ENCODE data around the gene RPRD1B.

RPRD1B gene, protein sequence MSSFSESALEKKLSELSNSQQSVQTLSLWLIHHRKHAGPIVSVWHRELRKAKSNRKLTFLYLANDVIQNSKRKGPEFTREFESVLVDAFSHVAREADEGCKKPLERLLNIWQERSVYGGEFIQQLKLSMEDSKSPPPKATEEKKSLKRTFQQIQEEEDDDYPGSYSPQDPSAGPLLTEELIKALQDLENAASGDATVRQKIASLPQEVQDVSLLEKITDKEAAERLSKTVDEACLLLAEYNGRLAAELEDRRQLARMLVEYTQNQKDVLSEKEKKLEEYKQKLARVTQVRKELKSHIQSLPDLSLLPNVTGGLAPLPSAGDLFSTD
- 29.1 to 34.5 (median 32.9) reads per million in 4 donors for total RNA-seq

DNA sequence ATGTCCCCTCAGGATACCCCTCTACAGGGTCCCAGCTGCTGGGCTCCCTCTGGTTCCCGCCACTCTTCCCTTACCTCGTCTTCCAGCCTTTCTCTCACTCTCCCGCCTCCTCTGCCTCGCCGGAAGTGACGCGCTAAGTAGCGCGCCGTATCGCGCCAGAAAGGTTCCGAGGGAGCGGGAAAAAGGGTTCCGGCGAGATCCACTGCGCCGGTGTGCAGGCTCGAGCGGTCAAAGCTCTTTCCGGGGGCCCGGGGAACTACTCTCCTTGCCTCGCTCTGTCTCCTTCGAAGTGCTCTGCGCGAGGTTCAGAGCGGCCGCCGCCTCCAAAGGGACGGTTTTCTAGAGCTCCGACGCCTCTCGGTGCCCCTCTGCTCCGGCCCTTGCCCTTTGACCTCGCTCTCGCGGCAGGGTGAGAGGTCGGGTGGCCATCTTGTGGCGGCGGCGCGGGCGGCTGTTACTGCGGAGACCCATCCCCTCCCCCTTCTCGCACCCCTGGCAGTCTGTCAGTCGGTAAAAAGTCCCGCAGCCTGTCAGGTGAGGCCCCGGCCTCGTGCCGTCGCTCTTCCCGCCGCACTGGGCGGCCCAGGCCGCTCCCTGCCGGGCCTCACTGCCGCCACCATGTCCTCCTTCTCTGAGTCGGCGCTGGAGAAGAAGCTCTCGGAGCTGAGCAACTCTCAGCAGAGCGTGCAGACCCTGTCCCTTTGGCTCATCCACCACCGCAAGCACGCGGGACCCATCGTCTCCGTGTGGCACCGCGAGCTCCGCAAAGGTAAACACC, at the start of gene RPRD1B, which contains the start of gene TTI1:
Gene RPRD1B, plus strand, starts transcription at position 417 of the 778 bp plus-strand sequence. Its CDS starts 202 bp downstream, at position 619.
Gene TTI1, minus strand, starts transcription at position 127 of the 778 bp plus-strand sequence. CDS start 19,640 bp downstream, outside the sequence.
- peak; percentile 66 to 92 (median 83) for DNase-seq

DNA sequence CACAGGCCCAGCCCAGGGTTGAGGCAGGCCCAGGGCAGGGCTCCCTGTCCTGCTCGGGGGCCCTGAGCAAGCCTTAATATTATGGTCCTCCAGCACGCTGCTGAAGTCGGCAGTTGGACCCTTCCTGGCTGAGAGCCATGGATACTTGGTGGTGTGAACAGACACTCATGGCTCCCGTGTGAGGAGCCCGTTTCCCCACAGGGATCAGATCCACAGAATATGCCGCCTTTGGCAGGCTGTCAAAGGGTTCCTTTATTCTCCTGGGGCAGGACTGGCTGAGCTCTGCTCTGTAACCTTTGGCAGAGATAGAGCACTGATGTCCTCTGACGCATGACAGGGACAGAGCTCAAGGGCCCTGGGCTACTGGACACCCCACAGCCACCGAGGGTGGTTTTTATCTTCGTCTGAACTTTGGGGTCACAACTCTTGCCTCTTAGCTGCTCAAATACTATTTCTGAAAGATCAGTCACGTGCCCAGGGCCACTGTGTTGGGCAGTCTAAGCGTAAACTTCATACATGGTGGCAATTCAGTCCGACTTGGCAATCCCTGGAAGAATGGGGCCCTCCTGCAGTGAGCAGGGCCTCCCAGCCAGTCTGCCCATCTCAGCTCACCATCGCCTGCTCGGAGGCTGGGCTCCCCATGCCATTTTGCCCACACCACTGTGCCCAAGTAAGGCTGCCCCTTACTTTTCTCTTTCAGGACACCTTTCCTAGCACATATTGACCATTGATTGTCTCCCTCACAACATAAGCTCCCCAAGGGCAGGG, 49.3 kb upstream of the RPRD1B start:
- no peak for DNase-seq

DNA sequence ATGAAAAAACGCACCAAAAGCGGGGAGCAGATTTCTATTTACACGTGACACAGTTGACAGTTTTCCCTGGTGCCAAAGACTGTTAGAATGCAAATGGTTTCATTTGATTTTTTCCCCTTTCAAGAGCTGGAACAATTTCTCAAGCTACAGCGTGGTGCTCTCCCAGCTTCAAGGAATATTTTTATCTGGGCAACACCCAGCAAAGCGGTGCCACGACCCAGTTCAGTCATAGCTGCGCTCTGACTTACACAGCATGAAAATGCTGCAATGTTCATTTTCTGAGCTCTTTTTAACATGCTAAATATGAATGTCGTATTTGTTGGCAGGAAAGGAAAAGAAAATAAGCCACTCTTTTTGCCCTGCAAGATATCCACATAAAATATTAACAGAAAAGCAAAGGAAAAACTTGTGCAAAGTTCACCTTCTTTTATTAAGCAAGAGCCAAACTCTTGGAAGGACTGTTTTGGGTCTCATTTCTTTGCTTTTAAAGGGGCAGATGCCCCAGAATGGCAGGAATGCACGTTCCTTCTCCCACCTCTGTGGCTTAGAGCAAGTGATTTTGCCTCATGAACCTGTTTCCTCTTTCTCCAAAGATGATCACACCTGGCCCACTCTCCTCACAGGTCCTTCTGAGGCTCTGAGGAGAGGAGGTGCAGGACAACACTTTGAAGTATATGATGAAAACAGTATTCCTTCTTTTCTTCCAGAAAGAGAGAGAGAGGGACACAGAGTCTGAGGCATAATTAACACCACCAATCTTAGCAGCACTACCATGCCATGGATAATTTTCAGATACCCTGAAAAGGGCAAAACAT, 47.3 kb upstream of the RPRD1B start:
- no peak for DNase-seq

DNA sequence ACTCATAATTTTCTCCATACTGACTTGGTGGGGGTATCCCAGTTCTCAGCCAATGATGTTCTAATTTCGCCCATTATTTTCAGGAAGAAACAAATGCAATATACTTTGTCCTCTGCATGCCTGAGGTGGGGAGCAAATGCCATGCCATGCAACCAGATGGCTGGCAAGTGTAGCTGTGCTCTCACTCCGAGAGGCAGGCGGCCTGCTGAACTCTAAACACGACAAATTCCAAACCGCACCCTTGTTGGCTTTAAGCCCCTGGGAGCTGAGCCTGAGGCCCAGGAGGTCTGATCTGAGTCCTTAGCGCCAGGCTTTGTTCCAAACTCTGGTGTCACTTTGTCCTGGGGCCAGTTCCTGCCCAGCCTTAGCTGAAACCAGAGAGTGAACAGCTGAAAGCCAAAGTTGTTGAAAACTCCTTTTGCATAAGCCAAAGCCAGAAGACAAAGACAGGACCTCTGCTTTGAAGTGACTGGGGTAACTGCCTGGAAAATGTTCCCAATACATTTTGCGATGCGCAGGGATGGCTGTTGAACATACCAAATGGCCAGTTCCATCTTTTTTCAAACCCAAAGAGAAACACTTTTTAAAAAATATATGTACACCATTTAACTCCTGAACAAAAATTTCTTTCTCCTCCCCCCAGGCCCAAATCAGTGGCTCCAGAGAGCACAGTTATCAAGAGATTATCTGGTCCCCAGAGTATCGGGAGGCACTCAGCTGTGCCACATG, 46.5 kb upstream of the RPRD1B start:
- DNase-seq = no peak

DNA sequence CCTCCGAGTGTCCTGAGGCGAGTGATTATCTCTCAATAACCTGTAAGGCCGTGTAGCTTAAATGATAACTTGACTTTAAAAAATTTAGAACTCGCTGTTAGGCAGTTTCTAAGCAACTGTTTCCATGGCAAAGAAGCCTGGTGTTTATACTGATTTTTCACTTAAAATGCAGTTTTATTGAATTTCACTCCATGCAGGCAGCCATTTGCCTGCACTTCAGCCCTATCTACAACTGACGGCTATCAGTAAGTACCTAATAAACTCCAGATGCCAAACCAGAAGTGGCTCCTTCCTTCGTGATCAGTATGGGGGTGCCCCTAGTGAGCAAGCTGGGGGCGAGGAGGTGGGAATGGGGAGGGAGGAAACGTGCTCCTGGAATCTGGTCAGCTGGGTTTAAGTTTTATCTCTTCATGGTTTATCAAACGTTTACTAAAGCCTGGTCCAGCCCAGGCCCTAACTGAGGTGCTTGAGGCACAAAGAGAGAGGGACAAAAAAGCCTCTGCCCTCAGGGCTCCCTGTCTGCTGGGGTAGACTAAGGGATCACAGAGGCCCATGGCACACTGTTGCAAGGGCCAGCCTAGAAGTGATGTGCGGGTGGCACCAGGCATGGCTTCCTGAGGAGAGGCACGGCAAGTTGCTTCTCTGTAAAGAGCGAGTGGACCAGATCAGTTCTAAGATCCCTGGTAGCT, 45.8 kb upstream of the RPRD1B start:
- no peak for DNase-seq

DNA sequence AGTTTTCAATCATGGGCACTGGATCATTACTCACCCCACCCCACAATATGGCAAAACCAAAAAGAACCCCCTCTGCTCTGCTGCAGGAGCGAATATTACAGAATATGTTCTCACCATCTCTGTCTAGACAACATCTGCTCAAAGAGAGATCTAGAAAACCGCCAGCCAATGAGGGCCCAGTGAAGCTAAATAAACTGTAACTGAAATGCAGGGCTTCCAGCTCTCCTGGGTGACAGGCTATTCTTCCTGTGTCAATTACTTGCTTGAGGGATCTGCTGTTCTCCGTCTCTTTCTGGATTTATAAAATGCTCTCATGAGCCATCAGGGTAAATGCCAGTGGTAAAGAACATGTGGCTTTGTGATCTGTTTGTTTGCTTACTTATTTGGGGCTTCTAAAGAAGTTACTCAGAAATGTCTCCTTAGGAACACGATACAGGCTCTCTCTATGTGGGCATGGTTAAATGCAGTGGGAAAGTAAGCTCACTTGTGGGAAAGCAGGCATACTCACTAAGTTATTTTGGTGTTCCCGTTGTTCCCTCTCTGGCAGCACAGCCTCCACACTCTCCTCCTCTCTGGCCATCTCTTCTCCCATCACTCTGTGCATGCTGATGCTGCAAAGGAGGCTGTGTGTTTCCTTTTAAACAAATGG, 45.1 kb upstream of the RPRD1B start:
- no peak for DNase-seq

DNA sequence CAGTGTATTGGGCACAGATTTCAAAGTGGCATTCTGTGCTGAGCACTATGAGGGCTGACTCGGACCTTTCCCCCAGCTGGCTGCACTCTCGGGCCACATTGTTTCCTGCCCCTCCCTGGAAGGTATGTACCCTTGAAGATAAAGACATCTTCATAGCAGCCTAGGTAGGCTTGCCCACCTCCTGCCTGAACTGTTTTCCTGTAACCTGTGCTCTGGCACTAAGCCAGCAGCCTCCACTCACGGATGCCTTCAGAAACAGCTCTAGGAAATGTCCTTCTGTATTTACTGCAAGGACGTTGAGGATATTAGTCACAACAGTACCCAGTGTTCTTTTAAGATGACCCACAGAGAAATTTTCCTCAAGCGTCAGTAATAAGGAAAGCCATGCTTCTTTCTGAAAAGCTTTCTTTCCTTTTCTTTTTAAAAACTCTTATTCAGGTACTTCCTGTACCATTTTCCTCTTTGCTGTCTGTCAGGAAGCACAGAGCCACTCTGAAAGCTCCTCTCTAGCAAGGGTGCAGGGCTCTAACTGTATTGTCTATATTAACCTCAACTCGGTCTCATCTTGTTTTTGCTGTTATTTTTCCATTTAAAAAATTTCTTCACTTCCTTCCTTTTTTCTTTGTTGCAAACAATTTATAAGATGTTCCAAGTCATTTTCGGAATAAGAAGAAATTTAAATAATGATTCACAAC, 43.8 kb upstream of the RPRD1B start:
- peak in 1 of 5 donors; percentile 25 for DNase-seq

DNA sequence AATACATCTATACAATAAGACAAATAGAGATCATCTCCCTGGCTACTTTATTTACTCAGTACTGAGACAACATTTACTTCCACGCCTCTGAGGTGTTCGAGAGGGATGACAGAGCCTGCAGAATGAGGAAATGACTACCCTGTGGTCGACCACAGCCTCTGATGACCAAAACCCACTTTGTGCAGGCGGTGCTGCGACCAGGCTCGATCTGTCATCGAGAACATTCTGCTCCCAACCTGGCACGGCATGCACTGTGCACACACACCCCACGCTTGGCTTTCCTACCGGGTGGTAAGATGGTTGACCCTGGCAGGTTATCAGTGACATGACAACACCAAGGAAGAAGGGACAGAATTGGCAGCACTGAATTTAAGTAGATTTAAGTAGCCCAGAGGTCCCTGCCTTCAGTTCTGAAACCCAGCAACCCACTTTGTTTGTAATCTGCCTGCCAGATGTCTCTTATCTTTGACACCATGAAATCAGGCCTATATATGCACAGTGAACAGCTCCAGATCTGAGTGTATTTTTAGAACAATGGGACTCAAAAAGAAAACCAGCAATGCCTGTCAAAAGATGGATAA, 42.9 kb upstream of the RPRD1B start:
- peak in 1 of 5 donors; percentile 85 for DNase-seq

DNA sequence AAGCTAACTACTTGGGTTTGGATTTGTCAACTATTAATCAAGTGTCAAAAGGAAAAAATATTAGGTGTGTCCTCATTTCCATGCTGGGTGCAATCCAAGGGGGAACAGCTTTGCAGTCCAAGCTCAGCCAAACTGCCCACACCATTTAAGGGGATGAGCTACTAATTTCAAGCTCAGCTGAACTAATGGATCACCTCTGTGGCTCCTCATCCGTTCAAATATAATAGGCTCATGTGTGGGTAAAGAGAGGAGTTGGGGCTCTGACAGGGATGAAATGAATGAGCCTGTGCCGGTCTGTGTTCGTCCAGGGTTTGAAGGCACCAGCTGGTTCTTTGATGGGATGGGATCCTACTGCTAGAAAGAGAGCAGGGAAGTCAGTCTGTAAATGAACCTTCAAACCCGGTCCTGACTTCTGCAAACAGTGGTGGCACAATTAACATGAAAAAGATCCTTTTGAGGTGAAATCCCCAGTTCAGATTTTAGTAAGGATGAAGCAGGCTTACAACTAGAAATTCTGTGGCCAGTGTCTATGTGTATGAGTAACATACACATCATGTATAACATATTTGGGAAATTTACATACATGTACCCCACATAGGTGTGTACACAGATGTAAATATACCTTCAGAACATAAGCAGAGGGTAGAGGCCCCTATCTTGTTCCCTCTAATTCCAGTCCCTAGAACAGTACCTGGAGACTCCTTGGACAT, 42.2 kb upstream of the RPRD1B start:
- no peak for DNase-seq

DNA sequence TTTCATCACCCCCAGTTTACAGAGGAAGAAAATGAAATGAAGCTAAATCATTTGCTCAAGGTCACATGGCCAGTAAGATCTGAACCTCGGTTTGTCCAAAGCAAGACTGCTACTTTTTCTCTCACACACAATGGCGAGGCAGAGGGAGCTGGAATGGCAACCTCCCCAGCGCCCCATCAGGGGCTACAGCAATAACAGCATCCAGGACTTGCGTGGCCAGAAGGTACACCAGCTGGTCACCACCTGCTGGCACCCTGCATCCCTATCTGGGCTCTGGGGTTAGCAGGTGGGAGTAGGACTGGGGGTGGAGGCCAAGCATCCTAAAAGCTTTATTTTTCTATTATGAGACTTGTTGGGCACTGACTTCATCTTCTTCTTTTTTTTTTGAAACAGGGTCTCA, 41.6 kb upstream of the RPRD1B start:
- DNase-seq = no peak

DNA sequence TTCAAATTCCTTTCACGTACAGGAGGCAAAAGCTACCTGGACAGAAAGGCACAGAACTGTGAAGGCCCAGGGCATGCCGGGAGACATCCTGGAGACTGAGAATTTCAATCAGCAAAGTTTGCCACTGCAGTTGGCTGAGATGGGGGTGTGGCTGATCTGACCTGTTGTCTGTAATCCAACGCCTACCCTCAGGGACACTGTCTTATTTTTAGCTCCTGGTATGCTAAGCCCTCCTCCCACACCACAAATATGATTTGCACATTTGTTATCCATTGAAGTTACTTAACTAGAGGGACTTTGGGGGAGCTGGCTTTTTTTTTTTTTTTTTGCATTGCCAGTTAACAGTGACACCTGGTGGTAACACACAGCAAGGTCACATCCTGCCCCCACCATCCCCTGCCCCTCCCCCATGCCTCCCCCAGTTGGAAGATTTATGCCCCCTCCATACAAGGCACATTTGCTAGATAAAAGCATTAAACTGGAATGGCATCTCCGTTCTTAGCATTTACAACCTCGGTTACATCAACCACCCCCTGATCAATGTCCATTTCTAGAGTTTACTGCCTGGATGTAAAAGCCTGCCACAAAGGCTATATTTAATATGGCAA, 40.6 kb upstream of the RPRD1B start:
- DNase-seq = peak in 2 of 5 donors; percentile 13 to 27

DNA sequence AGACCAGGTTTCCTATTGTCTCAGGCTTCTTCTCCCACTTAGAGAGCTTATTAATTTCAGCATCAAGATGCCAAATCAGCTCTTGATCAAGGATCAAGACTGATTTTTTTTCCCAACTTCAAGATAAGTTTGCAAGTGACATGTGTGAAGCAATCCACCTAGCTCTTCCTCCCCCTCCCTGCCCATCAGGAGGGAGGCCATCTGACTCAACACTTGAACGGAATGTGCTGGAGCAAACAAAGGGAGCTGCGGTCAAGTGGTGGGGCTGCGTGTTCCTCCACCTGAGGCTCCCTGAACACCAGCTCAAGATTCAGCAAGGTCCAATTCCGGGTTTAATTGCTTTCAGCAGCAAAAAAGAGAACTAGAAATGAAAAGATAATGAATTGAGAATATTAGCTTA, 39.0 kb upstream of the RPRD1B start:
- no peak for DNase-seq

DNA sequence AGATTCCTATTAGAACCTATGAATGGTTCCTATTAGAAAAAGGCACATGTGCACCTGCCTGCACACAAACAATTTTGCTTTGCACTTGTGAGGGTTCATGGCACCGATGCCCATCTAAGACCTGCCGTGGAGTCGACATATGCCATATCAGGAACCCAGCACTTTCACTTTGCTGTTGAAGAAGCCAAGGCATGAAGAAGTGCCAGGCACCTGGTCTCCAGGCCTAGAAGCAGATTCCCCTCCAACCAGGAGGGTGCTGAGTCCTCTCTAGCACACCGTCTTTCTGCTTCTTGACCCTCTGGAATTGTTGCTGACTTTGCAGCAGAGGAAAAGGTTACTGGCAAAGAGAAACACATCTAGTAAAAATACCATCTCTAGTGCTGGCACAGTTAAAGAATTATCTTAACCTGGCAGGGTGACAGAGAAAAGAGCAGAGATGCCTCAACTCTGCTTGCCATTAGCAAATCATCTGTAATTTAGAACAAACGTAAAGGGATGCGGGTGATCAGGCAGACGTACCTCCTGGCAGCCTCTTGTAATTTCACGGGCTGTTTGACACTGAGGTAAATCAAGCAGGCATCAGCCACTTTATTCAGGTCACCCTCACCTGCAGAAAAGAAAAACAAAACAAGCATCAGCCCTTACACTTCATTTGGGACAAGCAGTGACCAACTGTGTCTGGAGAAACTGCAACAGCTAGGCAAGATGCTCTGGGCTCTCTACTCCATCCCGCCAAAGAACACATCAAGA, 37.5 kb upstream of the RPRD1B start:
- no peak for DNase-seq

DNA sequence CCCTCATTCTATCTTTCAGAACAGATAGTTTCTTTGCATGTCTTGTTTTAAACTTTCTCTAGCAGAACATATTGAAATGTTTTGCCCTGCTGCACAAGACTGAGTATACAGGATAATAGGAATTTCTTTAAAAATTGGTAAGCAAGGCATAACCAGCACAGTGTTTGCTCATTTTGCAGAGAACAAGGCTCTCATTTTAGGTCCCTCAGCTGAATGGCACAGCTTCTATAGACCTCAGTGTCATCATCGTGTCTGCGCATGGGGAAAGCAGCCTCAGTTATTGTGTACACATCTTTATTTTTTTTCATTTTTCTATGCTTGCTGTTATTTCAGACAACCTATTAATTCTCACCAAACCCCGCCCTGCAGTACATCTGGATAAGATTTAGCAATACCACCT, 36.0 kb upstream of the RPRD1B start:
- DNase-seq = no peak

DNA sequence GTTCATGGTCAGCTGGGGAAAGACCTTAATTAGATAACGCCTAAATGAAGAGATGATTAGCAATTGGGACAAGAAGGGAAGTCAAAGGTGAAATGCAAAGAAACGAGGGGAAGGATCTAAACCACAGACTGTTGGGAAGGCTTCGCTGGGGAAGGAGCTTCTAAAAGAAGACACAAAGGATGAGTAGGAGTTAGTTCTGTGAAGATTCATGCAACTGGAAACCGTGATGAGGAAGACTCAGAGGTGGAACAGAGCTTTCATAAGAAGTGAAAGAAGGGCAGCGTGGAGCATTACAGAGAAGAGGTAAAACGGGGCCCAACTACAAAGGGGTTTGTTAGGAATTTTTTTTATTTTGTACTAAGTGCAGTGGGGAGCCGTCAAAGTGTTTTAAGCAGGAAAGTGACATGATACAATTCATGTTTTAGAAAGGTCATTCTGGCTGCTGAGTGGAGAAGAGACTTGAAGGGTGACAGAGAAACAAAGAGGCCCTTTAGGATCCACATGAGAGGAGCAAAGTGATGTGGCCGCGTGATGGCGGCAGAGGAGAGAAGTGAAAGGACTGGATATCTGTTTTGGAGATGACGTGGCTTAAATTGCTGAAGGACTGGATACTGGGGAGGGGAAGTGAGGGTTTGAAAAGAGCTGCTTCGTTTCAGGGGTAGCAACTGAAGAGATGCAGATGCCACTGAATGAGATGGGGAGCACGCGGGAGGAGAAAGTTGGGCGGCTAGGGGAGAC, 33.9 kb upstream of the RPRD1B start:
- no peak for DNase-seq

DNA sequence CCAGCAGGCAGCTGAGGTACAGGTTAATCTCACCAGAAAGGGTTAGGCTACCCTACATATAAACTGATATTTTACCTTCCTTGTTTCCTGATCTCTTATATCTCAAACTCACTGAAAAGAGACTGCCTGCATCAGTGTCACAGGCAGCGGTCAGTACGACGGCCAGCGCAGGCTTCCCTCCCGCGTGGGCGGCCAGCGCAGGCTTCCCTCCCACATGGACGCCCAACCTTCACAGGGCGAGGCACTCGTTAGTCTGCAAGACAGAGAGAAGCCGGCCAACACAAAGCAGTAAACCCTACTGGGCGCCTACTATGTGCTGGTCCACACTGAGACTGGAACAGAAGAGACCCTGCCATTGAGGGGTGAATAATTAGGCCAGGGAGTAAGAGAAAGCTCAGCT, 33.3 kb upstream of the RPRD1B start:
- no peak for DNase-seq
